KOPT-K1 (cell line): Measurements from ENCODE around the gene NAALADL2.
"Not testable (repeated sequence)": the region's sequence is repeated elsewhere in the genome, so short reads cannot be mapped to it uniquely, and the experiment has no call there.

Source experiments
- H3K27ac ChIP-seq: fragments of 200-600 bp; sonication (generic); 2 replicates; pipeline ENCODE4 v1.5.1; 2016; ENCODE audit warnings: antibody characterized with exemption, mild to moderate bottlenecking, low read depth, low read length; ENCODE audit not compliant: poor library complexity, severe bottlenecking
- H3K36me3 ChIP-seq: fragments of 200-600 bp; sonication (generic); 2 replicates; pipeline ENCODE4 v1.5.1; 2017; ENCODE audit warnings: antibody characterized with exemption, mild to moderate bottlenecking, low read length, moderate library complexity; ENCODE audit not compliant: insufficient read depth
- H3K9me3 ChIP-seq: fragments of 200-600 bp; sonication (generic); 2 replicates; pipeline ENCODE4 v1.5.1; 2017; ENCODE audit warnings: antibody characterized with exemption, low read length, mild to moderate bottlenecking; ENCODE audit not compliant: insufficient read depth, poor library complexity, severe bottlenecking

Gene NAALADL2

GRCh38 chr3:175835763-175836162 lies 976.6 kb downstream of the NAALADL2 start:
- not testable (repeated sequence) for H3K9me3 ChIP-seq, H3K27ac ChIP-seq, H3K36me3 ChIP-seq

- no peaks in the 10 kb centered on the region for H3K36me3 ChIP-seq
- H3K9me3 ChIP-seq: no peaks in the 10 kb centered on the region
- no peak overlapping the region for H3K27ac ChIP-seq
Observed at GRCh38 chr3:175836617-175837016, 977.5 kb downstream of the NAALADL2 start.

- Histone ChIP-seq H3K27ac (no peak overlapping the region), H3K9me3 (no peaks in the 10 kb centered on the region)
Observed at GRCh38 chr3:175837962-175838361, 978.8 kb downstream of the NAALADL2 start.

GRCh38 chr3:175839366-175840005 lies 980.4 kb downstream of the NAALADL2 start:
- no peaks in the 10 kb centered on the region for H3K36me3 ChIP-seq
- H3K27ac ChIP-seq: no peak overlapping the region
- no peaks in the 10 kb centered on the region for H3K9me3 ChIP-seq

More at GRCh38 chr3:175837962-175838361, 978.8 kb downstream of the NAALADL2 start:
- H3K36me3 ChIP-seq: no peaks in the 10 kb centered on the region

GRCh38 chr3:175851541-175851940 lies 992.4 kb downstream of the NAALADL2 start:
- no peaks in the 10 kb centered on the region for H3K36me3 ChIP-seq
- H3K27ac ChIP-seq: no peak overlapping the region
- no peaks in the 10 kb centered on the region for H3K9me3 ChIP-seq

- no peaks in the 10 kb centered on the region for H3K9me3 ChIP-seq
- no peaks in the 10 kb centered on the region for H3K36me3 ChIP-seq
- no peak overlapping the region for H3K27ac ChIP-seq
Observed at GRCh38 chr3:175852560-175852959, 993.4 kb downstream of the NAALADL2 start.

- no peaks in the 10 kb centered on the region for H3K36me3 ChIP-seq
- H3K9me3 ChIP-seq: no peaks in the 10 kb centered on the region
- H3K27ac ChIP-seq: no peak overlapping the region
Observed at GRCh38 chr3:175857666-175858270, 998.6 kb downstream of the NAALADL2 start.
